ENCODE results near the gene IQGAP2. TPM values are rescaled to one million over a fixed set of nuclear protein-coding genes. Genes with fewer than 3 reads are reported as not detected.

IQGAP2 gene
- total and polyA plus RNA-seq, 9 of the 15 experiments (the other 6 are each of a cell fraction or from before 2014, with no cell fraction given): 8.7 to 23.2 (median 17.4) TPM

DNA sequence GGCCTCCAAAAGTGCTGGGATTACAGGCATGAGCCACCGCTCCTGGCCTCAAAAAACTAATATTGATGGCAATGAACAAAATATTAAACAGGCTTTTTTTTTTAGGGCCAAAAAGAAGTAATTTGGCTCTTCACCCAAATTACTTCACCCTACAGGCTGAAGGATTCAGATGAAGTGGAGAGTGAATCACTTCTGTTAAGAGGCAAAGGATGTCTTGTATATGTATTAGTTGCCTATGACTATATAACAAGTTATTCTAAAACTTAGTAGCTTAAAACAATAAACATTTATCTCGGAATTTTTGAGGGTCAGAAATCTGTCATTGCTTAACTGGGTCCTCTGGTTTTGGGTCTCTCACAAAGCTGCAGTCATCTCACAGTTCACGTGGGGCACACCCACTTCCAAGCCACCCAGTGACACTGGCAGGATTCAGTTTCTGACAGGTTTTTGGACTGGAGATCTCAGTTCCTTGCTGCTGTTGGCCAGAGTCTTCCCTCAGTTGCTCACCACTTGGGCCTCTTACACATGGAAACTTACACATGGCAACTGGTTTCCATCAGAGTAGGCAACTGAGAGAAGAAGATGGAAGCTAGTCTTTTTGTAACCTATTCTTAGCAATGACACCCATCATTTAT lies 66.7 kb downstream of the IQGAP2 start:
- in situ Hi-C loops (cut with MboI): no loop called here
- FAIRE-seq: no peak
- H3K36me3 ChIP-seq (ENCODE audit: control insufficient read depth, insufficient read depth, low read length): no peaks in the 10 kb centered on the region
- no peaks in the 10 kb centered on the region for H3K79me2 ChIP-seq (ENCODE audit: control insufficient read depth, insufficient read depth, low read length)
- no peak overlapping the region for H3K4me2 ChIP-seq (ENCODE audit: insufficient read depth, low read length)
- no peaks in the 10 kb centered on the region for H3K9me3 ChIP-seq (replicated peaks; ENCODE audit: control insufficient read depth, insufficient read depth, low read depth, low read length)
- no peak for ATAC-seq
- TF ChIP-seq SIRT6 (IDR thresholded peaks at IDR 0.05; ENCODE audit: low read depth, low read length) (no peak), ZC3H11A (IDR thresholded peaks at IDR 0.05; ENCODE audit: low read depth, low read length) (no peak), VEZF1 (CRISPR knock-in tag; IDR thresholded peaks at IDR 0.05) (no peak)
- TF ChIP-seq, protein P1, sequence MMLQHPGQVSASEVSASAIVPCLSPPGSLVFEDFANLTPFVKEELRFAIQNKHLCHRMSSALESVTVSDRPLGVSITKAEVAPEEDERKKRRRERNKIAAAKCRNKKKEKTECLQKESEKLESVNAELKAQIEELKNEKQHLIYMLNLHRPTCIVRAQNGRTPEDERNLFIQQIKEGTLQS (IDR thresholded peaks at IDR 0.05): no peak
- TF ChIP-seq, protein P1 (CRISPR knock-in tag; conservative IDR thresholded peaks at IDR 0.05): no peak
- intact Hi-C loops (cut with micrococcal nuclease): no loop called here
- no peak overlapping the region for H3K4me3 ChIP-seq
- H3K9me1 ChIP-seq (ENCODE audit: control insufficient read depth, insufficient read depth, low read length): no peaks in the 10 kb centered on the region
- ChIA-PET POLR2A (interaction anchor here (0.6 to 1.8 kb wide), 5 partner anchors 10 to 1088 kb away, joined by 3 to 6 read pairs (median 3); no protein-coding TSS in a partner anchor), CTCF (ENCODE audit: low intra/inter-chr PET ratio) (no interaction called here)
- BruUV-seq (replicated peaks): no TSS peak
- DNase-seq (ENCODE audit: extremely low read depth in 1 of 4, low spot score in 3 of 4): no peak
- H4K20me1 ChIP-seq (replicated peaks; ENCODE audit: control insufficient read depth, insufficient read depth, low read length): no peaks in the 10 kb centered on the region
- 65% methylated on average over 3 of the region's 3 CpGs for WGBS (ENCODE audit: insufficient coverage, low coverage, missing lambda C conversion rate)
- peaks cover 0 to under 1% of the 10 kb centered on the region in 2 experiments; a peak in 1 of 5 replicates for H3K4me1 ChIP-seq (replicated peaks in 1 of 2; ENCODE audit: control insufficient read depth in 2 of 2, insufficient read depth in 2 of 2, low read length in 2 of 2)
- no peak overlapping the region for H3K9ac ChIP-seq (ENCODE audit: insufficient read depth in 1 of 2, low read depth in 2 of 2, low read length in 2 of 2)
- H2AFZ ChIP-seq (ENCODE audit: low read depth, low read length): no peak overlapping the region
- no peak overlapping the region for H3K27ac ChIP-seq (ENCODE audit: extremely low read depth, low read depth, low read length)
- no peaks in the 10 kb centered on the region for H3K27me3 ChIP-seq (ENCODE audit: control insufficient read depth in 2 of 2, insufficient read depth in 2 of 2, low read length in 2 of 2)
